ENCODE data around the gene CCR3. TPM values are rescaled to one million over a fixed set of nuclear protein-coding genes. Genes with fewer than 3 reads are reported as not detected.

The CCR3 gene
- total RNA-seq, 1 experiment from 2014 or later, result not detected

GRCh38 chr3:46293991-46294833, 52.0 kb downstream of the CCR3 start:
- no peak for TF ChIP-seq ELF1 (IDR thresholded peaks at IDR 0.05; ENCODE audit: borderline replicate concordance, low read depth)
- no peak for TF ChIP-seq CBX3 (IDR thresholded peaks at IDR 0.05; ENCODE audit: low read depth)
- TF ChIP-seq MAX (IDR thresholded peaks at IDR 0.05), result no peak
- TF ChIP-seq ZFX (IDR thresholded peaks at IDR 0.05), result no peak
- TF ChIP-seq EGR1 (IDR thresholded peaks at IDR 0.05; ENCODE audit: low read depth), result no peak
- TF ChIP-seq CTCF (IDR thresholded peaks at IDR 0.05 in 2 of 3, conservative IDR thresholded peaks at IDR 0.05 in 1 of 3; ENCODE audit: borderline replicate concordance in 1 of 3, insufficient read depth in 1 of 3, low read depth in 2 of 3, low read length in 2 of 3), result no peak
- no peak for TF ChIP-seq ZNF274 (IDR thresholded peaks at IDR 0.05; ENCODE audit: low read depth, low read length)
- no peak for TF ChIP-seq RAD21 (IDR thresholded peaks at IDR 0.05; ENCODE audit: low read depth)
- DNase-seq (ENCODE audit: low read depth, low spot score) (no peak), ATAC-seq (no peak)
- no peaks in the 10 kb centered on the region for H3K4me1 ChIP-seq (ENCODE audit: control insufficient read depth in 1 of 2, insufficient read depth in 2 of 2, low read length in 2 of 2)
- POLR2A ChIA-PET, result no interaction called here
- H4K20me1 ChIP-seq (ENCODE audit: insufficient read depth), result no peaks in the 10 kb centered on the region
- intact Hi-C loops (cut with micrococcal nuclease), result no loop called here
- H3K27me3 ChIP-seq (ENCODE audit: insufficient read depth, low read length), result no peaks in the 10 kb centered on the region; the same call in 1 of the 2 replicates
- H3K9me2 ChIP-seq (ENCODE audit: insufficient read depth), result no peaks in the 10 kb centered on the region
- H3K27ac ChIP-seq (ENCODE audit: low read depth, low read length), result no peak overlapping the region
- CTCF ChIA-PET, result no interaction called here
- RAD21 ChIA-PET (ENCODE audit: low non-redundant PET in 1 of 2, low total read pairs in 2 of 2, uncharacterized antibody in 2 of 2, unreplicated experiment in 2 of 2), result no interaction called here
- H3K4me3 ChIP-seq (replicated peaks in 1 of 2; ENCODE audit: low read depth in 1 of 2, low read length in 2 of 2), result no peak overlapping the region
- no peaks in the 10 kb centered on the region for H3K9me3 ChIP-seq (ENCODE audit: control insufficient read depth in 1 of 2, insufficient read depth in 1 of 2, low read depth in 1 of 2, low read length in 2 of 2)
- H3K9ac ChIP-seq (ENCODE audit: low read length), result no peak overlapping the region
- BruUV-seq (replicated peaks), result no TSS peak
- no peak overlapping the region for H2AFZ ChIP-seq (ENCODE audit: low read depth, low read length, poor library complexity, severe bottlenecking)
- H3K4me2 ChIP-seq (ENCODE audit: low read length), result no peak overlapping the region
- H3K79me2 ChIP-seq (ENCODE audit: insufficient read depth, low read length), result no peaks in the 10 kb centered on the region
- H3K36me3 ChIP-seq (ENCODE audit: control insufficient read depth in 1 of 2, insufficient read depth in 2 of 2, low read length in 2 of 2), result no peaks in the 10 kb centered on the region

Data from HCT116 (cell line).